Small intestine (tissue), 7 donors: Measurements from ENCODE around the gene ULBP1. TPM values are rescaled to one million over a fixed set of nuclear protein-coding genes. Genes with fewer than 3 reads are reported as not detected.
"Not testable (repeated sequence)": the region's sequence is repeated elsewhere in the genome, so short reads cannot be mapped to it uniquely, and the experiment has no call there.

Experiments used
- DNase-seq, 2 donors: peaks; one replicate each; pipeline versions ENCODE4 v3.0.0 to v3.0.0-alpha.2; 2013
- FAIRE-seq: peaks from 2 replicates; lab custom pipeline; 2012; peaks lifted over from hg19 to GRCh38; lab: Jason Lieb, UNC
- H3K27ac ChIP-seq, 3 donors: one replicate each; pipeline ENCODE4 v1.5.1; 2013; ENCODE audit warnings: low read length in 2 of 3, mild to moderate bottlenecking in 2 of 3, control low read depth in 1 of 3, inconsistent platforms in 1 of 3, low read depth in 1 of 3, moderate library complexity in 1 of 3
- H3K27me3 ChIP-seq, 3 donors: one replicate each; pipeline ENCODE4 v1.6.1; 2013; ENCODE audit warnings: low read length in 3 of 3, inconsistent platforms in 1 of 3; ENCODE audit not compliant: control insufficient read depth in 3 of 3, insufficient read depth in 3 of 3
- H3K36me3 ChIP-seq, 3 donors: one replicate each; pipeline ENCODE4 v1.6.1; 2013; ENCODE audit warnings: low read length in 3 of 3, inconsistent platforms in 1 of 3, low read depth in 1 of 3, mild to moderate bottlenecking in 1 of 3, moderate library complexity in 1 of 3; ENCODE audit not compliant: control insufficient read depth in 3 of 3, insufficient read depth in 2 of 3
- H3K4me1 ChIP-seq, 3 donors: one replicate each; pipeline ENCODE4 v1.6.1; 2013; ENCODE audit warnings: low read length in 2 of 3, inconsistent platforms in 1 of 3, low read depth in 1 of 3, mild to moderate bottlenecking in 1 of 3, moderate library complexity in 1 of 3; ENCODE audit not compliant: control insufficient read depth in 3 of 3, insufficient read depth in 2 of 3
- H3K4me3 ChIP-seq, 3 donors: one replicate each; pipeline ENCODE4 v1.5.1; 2013; ENCODE audit warnings: low read length in 3 of 3, control low read depth in 1 of 3, inconsistent platforms in 1 of 3, low read depth in 1 of 3, mild to moderate bottlenecking in 1 of 3, moderate library complexity in 1 of 3
- H3K9me3 ChIP-seq, 2 donors: one replicate each; pipeline ENCODE4 v1.6.1; 2013; ENCODE audit warnings: low read depth in 1 of 2, low read length in 1 of 2; ENCODE audit not compliant: control insufficient read depth in 2 of 2, insufficient read depth in 1 of 2
- WGBS, 3 donors: extraction: QIAGEN DNeasy Blood & Tissue Kit; methylation state at CpG; one replicate each; pipeline ENCODE4 v1.1.7; 2013; 5-methylcytosine and 5-hydroxymethylcytosine counted together
- polyA plus RNA-seq, 4 donors: library from polyadenylated mRNA; stranded (reverse) in 3 of 4; unstranded in 1 of 4; fragments of 200-250 nt in 3 of 4; fragments of 120-200 nt in 1 of 4; gene quantifications; one replicate each; pipeline versions ENCODE4 v1.2.1 to v1.2.3, GENCODE V29; 2013
- donor health status: healthy with polysubstance abuse.
- donor health status: control.
- donor health status: control.
- donor health status: Bipolar disorder and iron deficiency.
- donor health status: healthy.

Gene ULBP1
- polyA plus RNA-seq, 4 donors = 0.36 TPM; not detected in 3

DNA sequence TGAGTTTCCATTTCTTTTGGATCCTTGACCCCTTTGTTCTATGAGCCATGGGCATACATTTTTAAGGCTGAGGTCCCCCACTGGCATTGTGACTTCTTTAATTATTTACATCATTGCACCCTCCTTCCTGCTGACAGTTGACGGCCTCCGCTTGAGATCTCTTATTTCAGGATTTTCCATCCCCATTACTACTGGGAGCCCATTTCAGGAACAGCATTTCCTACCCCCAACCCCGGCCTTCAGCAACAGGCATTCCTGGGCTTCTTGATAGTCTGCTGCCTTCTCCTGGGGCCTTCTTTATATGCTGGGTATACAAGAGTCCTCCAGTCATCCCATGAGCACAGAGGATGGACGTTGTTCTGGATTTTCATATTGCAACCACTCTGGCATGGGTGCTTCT, 3.8 kb downstream of the ULBP1 start:
- H3K9me3 ChIP-seq = no peaks in the 10 kb centered on the region
- WGBS, 3 donors = 80 to 94% (median 89%) methylated on average over 4 of the region's 4 CpGs

DNA sequence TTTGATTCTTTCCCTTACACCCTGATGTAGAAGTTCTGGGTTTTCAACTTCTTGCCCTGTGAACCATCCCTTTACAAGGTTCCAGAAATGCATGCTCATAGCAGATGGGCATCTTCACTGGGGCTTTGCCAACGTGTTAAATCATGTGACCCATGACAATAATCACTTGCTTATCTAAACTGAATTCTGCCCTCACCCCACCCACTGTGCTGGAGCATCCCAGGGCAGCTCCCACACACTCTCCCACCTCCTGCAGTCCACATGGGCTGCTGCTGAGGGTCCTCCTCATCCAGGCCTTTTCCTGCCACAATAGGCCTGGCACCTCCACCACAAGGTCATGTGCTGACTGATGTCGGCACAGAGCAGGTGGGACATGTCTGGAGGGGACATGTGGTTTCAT, 4.3 kb downstream of the ULBP1 start:
- H3K4me3 ChIP-seq, H3K27ac ChIP-seq, FAIRE-seq, DNase-seq, H3K9me3 ChIP-seq, H3K36me3 ChIP-seq: not testable (repeated sequence)
- peaks cover 0 to 20% (median 0%) of the 10 kb centered on the region in 3 donors for H3K4me1 ChIP-seq
- H3K27me3 ChIP-seq = peaks cover 0 to 85% (median 25%) of the 10 kb centered on the region in 3 donors
- WGBS, 3 donors = 46 to 61% (median 48%) methylated on average over 2 of the region's 2 CpGs

More for the DNA sequence above, 3.8 kb downstream of the ULBP1 start:
- FAIRE-seq (no peak), DNase-seq (no peak)
- Histone ChIP-seq H3K4me1 (peaks cover 0 to 20% (median 0%) of the 10 kb centered on the region in 3 donors), H3K27me3 (peaks cover 0 to 88% (median 29%) of the 10 kb centered on the region in 3 donors), H3K4me3 (no peak overlapping the region), H3K36me3 (no peaks in the 10 kb centered on the region), H3K27ac (no peak overlapping the region)

DNA sequence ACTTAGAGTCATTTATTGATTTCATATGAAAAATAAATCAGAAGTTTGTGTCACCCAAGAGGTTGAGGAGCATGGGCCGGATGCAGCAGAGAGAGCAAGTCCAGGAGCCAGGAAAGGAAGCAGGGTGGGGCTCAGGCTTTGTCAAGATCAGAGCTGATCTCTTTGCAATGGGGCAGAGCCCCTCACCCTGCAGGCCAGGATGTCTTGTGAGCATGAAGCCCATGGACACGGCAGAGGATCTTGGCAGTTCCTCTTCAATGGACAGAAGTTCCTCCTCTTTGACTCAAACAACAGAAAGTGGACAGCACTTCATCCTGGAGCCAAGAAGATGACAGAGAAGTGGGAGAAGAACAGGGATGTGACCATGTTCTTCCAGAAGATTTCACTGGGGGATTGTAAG, 5.2 kb downstream of the ULBP1 start:
- 72 to 80% (median 73%) methylated on average over 2 of the region's 2 CpGs for WGBS, 3 donors
- Histone ChIP-seq H3K27me3 (peaks cover 0 to 82% (median 25%) of the 10 kb centered on the region in 3 donors), H3K4me1 (peaks cover 0 to 16% (median 0%) of the 10 kb centered on the region in 3 donors)
- DNase-seq, H3K9me3 ChIP-seq, H3K36me3 ChIP-seq, H3K27ac ChIP-seq, H3K4me3 ChIP-seq, FAIRE-seq: not testable (repeated sequence)

- Histone ChIP-seq H3K27me3 (peaks cover 0 to 82% (median 19%) of the 10 kb centered on the region in 3 donors), H3K36me3 (no peaks in the 10 kb centered on the region), H3K4me3 (no peak overlapping the region), H3K27ac (no peak overlapping the region), H3K9me3 (no peaks in the 10 kb centered on the region), H3K4me1 (peaks cover 0 to 9% (median 0%) of the 10 kb centered on the region in 3 donors)
- WGBS, 3 donors = 73 to 82% (median 79%) methylated on average over 2 of the region's 2 CpGs
- no peak for DNase-seq
- no peak for FAIRE-seq
Measured at GRCh38 chr6:149969635-149970034, 5.9 kb downstream of the ULBP1 start.

DNA sequence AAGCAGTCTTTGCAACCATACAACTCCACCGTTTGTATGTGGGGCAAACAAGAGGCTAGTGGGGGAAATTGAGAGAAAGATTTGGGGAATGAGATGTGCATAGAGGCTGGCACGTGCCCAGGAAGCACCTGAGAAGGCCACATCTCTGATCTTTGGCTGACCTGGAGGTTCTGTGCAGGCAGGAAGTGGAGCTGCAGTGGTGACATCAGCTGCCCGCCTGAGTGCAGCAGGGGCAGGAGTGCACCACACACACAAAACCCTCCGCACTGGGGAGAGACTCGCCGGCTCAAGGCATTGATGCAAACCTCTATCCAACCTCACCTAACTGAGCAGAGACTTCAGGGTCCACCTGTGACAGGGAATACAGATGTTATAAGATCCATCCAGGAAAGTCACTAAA, 10.7 kb downstream of the ULBP1 start:
- not testable (repeated sequence) for FAIRE-seq, H3K4me1 ChIP-seq, H3K27ac ChIP-seq, DNase-seq, H3K4me3 ChIP-seq, H3K36me3 ChIP-seq, H3K9me3 ChIP-seq
- H3K27me3 ChIP-seq = peaks cover 0 to 73% (median 10%) of the 10 kb centered on the region in 3 donors
- 54 to 62% (median 59%) methylated on average over 6 of the region's 6 CpGs for WGBS, 3 donors

- peaks cover 0 to 69% (median 10%) of the 10 kb centered on the region in 3 donors for H3K27me3 ChIP-seq
- no peaks in the 10 kb centered on the region for H3K4me1 ChIP-seq
- WGBS, 3 donors = 38 to 40% (median 39%) methylated on average over 3 of the region's 3 CpGs
- H3K27ac ChIP-seq = no peak overlapping the region
- no peaks in the 10 kb centered on the region for H3K36me3 ChIP-seq
- DNase-seq = no peak
- H3K4me3 ChIP-seq = no peak overlapping the region
- no peaks in the 10 kb centered on the region for H3K9me3 ChIP-seq
- no peak for FAIRE-seq
Measured at GRCh38 chr6:149974825-149975224, 11.1 kb downstream of the ULBP1 start.

- H3K9me3 ChIP-seq = no peaks in the 10 kb centered on the region
- H3K27me3 ChIP-seq = peaks cover 0 to 66% (median 10%) of the 10 kb centered on the region in 3 donors
- no peak overlapping the region for H3K4me3 ChIP-seq
- no peak overlapping the region for H3K27ac ChIP-seq
- H3K4me1 ChIP-seq = no peaks in the 10 kb centered on the region
- no peaks in the 10 kb centered on the region for H3K36me3 ChIP-seq
- FAIRE-seq (no peak), DNase-seq (no peak)
Measured at GRCh38 chr6:149975400-149975799, 11.7 kb downstream of the ULBP1 start.

- Histone ChIP-seq H3K27ac (no peak overlapping the region), H3K36me3 (no peaks in the 10 kb centered on the region), H3K4me3 (no peak overlapping the region), H3K9me3 (peaks cover 0 to 2% of the 10 kb centered on the region in 2 donors), H3K27me3 (peaks cover 0 to 69% (median 6%) of the 10 kb centered on the region in 3 donors), H3K4me1 (no peaks in the 10 kb centered on the region)
- WGBS, 3 donors = 55 to 81% (median 71%) methylated on average over 4 of the region's 4 CpGs
- no peak for DNase-seq
- FAIRE-seq = no peak
Measured at GRCh38 chr6:149977221-149977620, 13.5 kb downstream of the ULBP1 start.

GRCh38 chr6:149978610-149979009, 14.9 kb downstream of the ULBP1 start:
- H3K27ac ChIP-seq = no peak overlapping the region
- H3K27me3 ChIP-seq = peaks cover 0 to 79% (median 8%) of the 10 kb centered on the region in 3 donors
- H3K36me3 ChIP-seq = no peaks in the 10 kb centered on the region
- H3K9me3 ChIP-seq = peaks cover 0 to 6% of the 10 kb centered on the region in 2 donors
- DNase-seq (no peak), FAIRE-seq (no peak)
- H3K4me1 ChIP-seq = no peaks in the 10 kb centered on the region
- H3K4me3 ChIP-seq = no peak overlapping the region
